NCI-H1417 treated with DMSO at 0.1 percent for 48 hours (cell line): ENCODE data around the gene UROC1.
"Not testable (repeated sequence)": the region's sequence is repeated elsewhere in the genome, so short reads cannot be mapped to it uniquely, and the experiment has no call there.

Source experiments
- DNase-seq: peaks from one replicate; lab custom pipeline; 2025; lab: John Stamatoyannopoulos, UW

The UROC1 gene

DNA sequence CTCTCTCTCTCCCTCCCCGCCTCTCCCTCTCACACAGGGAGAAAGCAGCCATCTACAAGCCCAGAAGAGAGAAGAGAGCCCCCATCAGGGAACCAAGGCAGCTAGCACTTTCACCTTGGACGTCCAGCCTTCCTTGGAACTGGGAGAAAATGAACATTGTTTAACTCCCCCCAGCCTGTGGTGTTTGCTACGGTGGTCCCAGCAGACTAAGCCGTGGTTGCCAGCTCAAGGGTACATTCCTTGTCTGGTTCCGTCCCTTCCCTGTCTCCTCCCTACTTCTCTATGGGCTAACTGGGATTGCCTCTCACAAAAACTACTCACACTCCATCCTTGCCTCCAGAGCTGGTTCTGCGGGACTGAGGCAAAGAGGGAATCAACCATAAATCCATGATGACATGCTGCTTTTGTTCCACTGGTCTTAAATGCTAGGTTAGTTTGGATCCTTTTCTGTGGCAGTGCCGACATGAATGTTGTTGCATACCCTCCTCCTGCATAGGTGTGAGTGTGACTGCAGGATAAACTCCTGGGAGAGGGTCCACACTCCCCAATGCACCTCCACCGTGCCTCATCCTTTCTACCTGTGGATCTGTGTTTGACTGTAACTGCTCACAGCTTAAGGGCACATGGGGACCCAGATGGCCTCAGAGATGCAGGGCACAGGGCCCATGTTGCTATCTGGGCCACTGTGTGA is 29.1 kb upstream of the UROC1 start:
- no peak for DNase-seq

DNA sequence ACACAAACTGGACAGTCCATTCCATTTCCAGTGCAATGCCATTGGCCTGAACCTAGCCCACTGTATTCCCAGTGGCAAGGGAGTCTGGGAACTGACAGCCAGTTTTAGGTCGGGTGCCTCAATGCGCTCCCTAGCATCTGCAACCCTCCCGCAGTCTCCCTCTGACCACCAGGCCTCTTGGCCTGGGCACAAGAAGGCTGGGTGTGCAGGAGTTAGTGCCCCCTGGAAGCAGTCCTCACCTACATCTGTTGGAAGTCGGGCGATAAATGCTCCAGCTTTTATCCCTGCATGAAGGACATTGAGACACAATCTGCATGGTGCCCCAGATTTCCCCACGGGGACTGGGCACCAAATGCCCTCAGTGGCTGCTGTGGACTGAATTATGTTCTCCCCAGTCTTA is 28.4 kb upstream of the UROC1 start:
- DNase-seq, result no peak

- DNase-seq, result no peak
Measured at GRCh38 chr3:126545544-126545943, 28.0 kb upstream of the UROC1 start.

DNA sequence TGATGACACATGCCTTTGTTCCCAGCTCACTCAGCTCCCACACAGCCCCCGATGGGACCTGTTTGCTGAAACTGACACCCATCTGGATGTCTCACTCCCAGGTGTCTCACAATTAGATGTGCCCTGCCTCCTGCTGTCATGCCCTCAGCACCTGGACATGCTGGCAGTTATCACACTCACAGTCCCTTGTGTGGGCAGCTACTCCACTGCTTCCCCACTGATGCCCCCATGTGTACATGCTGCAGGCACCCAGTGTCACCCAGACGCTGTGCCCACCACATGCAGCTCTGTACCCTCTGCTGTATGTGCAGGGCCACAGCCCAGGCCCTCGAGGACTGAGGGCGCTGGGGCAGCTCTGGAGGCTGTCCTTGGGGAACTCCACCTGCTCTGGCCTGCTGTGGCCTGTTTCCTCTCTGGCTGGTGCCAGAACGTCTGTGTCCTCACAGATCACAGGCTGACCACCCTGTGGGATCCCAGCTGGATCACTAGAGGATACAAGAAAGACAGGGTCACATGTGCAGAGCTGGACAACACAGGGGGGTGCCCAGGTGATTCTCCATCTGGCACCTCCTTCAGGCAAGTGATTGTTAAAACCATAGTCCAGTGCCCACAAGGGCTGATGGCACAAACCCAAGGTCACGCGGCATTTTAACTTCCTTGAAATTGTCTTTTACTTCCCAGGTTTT is 27.2 kb upstream of the UROC1 start:
- DNase-seq, result no peak

GRCh38 chr3:126543457-126544061 is 26.0 kb upstream of the UROC1 start:
- no peak for DNase-seq

DNA sequence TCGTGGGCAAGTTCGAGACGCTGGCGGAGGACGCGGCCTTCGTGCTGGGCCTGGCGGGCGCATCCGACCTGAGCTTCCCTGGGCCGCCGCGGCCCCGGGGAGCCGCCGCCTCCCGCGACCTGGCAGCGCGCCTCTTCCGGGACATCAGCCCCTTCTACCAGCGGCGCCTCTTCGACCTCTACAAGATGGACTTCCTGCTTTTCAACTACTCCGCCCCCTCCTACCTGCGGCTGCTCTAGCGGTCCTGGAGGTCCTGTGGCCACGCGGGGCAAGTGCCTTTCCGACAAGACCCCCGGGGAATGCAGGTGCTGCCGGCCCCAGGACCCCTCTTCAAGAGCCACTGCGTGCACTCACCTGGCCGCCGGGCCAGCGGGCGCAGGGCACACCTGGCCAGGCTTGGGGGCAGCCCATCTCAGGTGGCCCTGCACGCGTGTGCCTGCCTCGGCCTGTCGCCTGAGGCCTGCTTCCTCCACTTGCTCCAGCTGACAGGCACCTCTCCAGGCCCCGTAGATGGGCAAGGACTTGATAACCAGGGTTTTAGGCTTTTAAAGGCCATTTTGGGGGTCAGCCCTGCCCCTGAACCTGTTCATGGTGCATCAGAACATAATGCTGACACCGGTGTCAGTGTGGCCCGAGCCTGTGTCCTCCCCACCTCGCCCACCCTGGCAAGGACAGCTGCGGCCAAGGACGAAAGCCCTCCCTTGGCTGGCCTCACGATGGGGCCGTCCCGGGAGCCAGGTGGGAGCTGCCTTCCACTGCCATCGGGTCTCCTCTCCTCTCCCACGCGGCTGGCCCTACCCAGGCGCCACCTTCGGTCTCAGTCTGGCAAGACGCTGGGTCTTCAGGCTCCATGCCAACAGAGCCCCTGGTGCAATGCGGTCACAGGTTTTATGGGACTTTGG is 25.0 kb upstream of the UROC1 start:
- DNase-seq, result no peak

GRCh38 chr3:126541628-126542339 is 24.2 kb upstream of the UROC1 start:
- DNase-seq, result no peak

- DNase-seq, result no peak
Measured at GRCh38 chr3:126540951-126541627, 23.5 kb upstream of the UROC1 start.

GRCh38 chr3:126540342-126540849 is 22.8 kb upstream of the UROC1 start:
- no peak for DNase-seq

GRCh38 chr3:126539558-126540250 is 22.1 kb upstream of the UROC1 start:
- no peak for DNase-seq

DNA sequence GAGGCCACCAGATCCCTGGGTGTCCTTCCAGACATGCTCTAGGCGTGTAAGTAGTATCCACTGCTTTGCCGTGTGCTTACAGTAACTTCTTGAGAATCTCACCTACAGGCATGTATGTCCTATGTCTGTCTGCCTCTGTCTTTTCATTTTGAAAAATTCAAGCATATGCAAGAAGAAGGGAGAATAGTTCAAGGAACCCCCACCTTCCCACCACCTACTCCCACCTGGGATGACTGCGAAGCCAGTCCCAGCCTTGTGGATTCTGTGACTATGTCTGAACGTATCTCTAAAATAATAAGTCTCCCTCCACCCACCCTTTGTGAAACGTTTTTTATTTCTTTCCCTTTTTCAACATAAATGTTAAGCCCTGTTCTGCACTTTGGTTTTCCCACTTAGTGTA is 21.4 kb upstream of the UROC1 start:
- DNase-seq, result no peak

DNA sequence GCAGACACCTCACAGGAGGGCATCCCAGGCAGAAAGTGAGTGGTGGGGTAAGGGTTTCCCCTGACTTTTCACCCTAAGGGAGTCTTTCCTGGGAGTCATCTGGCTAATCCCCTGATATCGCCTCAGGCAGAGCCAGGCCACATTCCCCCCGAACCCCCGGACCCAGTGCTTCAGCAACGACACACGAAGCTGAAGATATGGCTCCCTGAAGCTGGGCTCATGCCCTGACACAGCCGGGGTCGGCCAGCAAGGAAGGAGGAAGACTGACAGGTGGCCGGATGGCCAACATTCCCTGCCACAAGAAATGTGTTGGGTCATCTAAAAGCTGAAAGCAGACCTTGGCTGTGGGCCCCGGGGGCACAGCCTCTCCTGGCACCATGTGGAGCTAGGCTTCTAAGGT is 20.7 kb upstream of the UROC1 start:
- no peak for DNase-seq

DNA sequence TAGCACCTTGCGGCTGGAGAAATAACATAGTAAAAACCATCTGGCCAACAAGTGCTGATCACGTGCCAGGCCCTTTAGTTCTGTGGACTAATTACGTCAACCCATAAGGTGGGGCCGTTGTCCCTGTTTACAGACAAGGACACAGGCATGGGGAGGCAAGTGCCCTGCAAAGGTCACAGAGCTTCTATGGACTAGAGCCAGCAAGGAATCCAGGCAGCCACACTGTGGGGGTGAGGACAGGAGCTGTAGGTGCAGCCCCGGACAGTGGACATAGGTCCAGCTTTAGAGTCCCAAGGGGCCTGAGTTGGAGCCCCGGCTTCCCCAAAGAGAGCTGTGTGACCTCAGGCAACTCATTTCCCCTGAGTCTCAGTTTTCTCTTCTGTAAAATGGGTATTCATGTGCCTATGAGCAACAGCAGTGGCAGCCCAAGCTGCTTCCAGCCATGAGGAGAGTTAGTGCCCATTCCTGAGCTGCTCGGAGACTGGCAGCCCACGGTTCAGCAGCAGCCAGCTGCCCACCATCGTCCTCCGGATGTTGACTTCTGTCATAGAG is 20.2 kb upstream of the UROC1 start:
- no peak for DNase-seq

- DNase-seq, result no peak
Measured at GRCh38 chr3:126537116-126537729, 19.6 kb upstream of the UROC1 start.

- no peak for DNase-seq
Measured at GRCh38 chr3:126536126-126536525, 18.6 kb upstream of the UROC1 start.

DNA sequence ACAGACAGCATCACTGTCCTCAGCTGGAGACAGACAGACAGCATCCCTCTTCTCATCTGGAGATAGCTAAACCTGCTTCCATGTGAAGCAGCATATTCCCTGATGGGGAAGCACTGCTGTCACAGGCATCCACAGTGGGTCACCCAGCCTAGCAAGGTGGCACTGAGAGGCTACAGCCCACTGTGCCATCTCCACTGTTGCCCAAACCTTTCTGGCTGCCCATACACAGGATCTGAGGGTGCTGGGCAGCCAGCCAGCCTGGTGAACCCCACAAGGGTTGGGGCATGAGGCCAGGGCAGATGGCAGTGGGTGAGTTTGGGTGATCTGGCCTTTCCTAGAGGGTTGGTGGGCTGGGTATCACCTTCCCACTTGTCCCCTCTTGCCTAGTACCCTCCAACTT is 18.1 kb upstream of the UROC1 start:
- no peak for DNase-seq

GRCh38 chr3:126534716-126535115 is 17.1 kb upstream of the UROC1 start:
- not testable (repeated sequence) for DNase-seq

- DNase-seq, result no peak
Measured at GRCh38 chr3:126533506-126533905, 15.9 kb upstream of the UROC1 start.

DNA sequence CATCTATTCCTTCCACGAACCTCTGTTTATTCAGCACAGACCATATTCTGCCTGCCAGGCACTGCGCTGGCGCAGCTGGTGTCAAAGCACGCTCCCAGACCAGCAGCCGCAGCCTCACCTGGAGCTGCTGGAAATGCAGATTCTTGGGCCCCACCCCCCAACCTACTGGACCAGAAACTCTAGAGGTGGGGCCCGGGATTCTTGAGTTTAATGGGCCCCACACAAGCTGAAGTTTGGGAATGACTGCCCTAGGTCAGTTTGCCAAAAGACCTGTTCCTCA is 13.4 kb upstream of the UROC1 start:
- DNase-seq, result no peak
